GM18861 (cell line): ENCODE measurements around the gene C17orf50.

ENCODE experiments used
- ATAC-seq: cut with Tn5 transposase; IDR thresholded peaks from one replicate; pipeline ENCODE4 v1.9.1; 2021; ENCODE audit not compliant: unreplicated experiment

C17orf50 gene

DNA sequence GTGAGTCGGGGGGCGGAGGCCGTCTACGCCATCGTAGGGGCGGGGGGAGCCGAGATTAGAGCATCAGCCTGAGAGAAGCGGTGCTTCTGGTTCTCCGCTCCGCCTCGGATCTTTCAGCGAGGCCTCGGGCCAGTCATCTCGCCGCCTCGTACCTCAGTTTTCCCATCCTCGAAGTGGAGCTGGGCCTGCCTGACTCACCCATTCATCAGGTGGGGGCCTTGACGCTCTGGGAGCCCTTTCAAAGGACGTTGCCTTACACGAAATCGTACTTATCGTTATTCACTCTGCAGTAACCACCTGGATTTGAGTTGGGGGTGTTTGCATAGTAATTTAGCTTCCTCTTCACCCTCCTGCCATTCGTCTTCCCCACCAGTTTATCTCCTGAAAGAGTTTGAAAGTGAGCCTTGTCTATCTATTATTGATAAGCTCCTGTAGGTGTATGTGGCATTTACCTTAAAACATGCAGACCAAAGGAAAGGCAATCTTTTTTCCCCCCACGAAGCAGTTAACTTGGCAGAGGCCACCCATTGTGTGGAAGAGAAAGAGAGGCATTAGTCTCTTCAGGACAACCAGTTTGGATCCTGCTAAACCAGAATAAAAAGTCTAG lies 49.3 kb downstream of the C17orf50 start:
- ATAC-seq = no peak

- ATAC-seq = no peak
Observed at GRCh38 chr17:35811759-35812158, 51.1 kb downstream of the C17orf50 start.

DNA sequence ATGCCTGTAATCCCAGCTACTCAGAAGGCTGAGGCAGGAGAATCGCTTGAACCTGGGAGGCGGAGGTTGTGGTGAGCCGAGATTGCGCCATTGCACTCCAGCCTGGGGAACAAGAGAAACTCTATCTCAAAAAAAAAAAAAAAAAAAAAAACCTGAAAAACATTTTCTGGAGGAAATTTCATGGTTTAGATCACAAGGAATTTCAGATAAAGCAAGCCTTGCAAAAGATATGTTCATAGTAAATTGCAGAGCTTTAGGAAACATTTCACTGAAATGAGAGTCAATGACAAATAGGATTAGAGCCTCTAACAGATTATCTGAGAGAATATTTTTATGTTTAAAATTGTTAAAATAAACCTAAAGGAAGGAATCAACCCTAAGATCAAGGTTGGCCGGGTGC lies 51.8 kb downstream of the C17orf50 start:
- ATAC-seq = no peak
